NCI-H1092 treated with DMSO at 0.1 percent for 48 hours (cell line): Measurements from ENCODE around the gene AKAP17A.
"Not testable (repeated sequence)": the region's sequence is repeated elsewhere in the genome, so short reads cannot be mapped to it uniquely, and the experiment has no call there.

Source experiments
- DNase-seq: peaks from one replicate; lab custom pipeline; 2025; lab: John Stamatoyannopoulos, UW

AKAP17A gene

GRCh38 chrX:1602299-1602698 lies 10.9 kb downstream of the AKAP17A start:
- DNase-seq = no peak

GRCh38 chrX:1606496-1606895 lies 15.1 kb downstream of the AKAP17A start:
- no peak for DNase-seq

- no peak for DNase-seq
Observed at GRCh38 chrX:1609311-1609710, 17.9 kb downstream of the AKAP17A start.

GRCh38 chrX:1609762-1610161 lies 18.4 kb downstream of the AKAP17A start:
- no peak for DNase-seq

GRCh38 chrX:1610166-1610565 lies 18.8 kb downstream of the AKAP17A start:
- DNase-seq = no peak

GRCh38 chrX:1610736-1611135 lies 19.3 kb downstream of the AKAP17A start:
- DNase-seq = no peak

- no peak for DNase-seq
Observed at GRCh38 chrX:1612641-1613286, 21.4 kb downstream of the AKAP17A start.

- DNase-seq = no peak
Observed at GRCh38 chrX:1614927-1615326, 23.5 kb downstream of the AKAP17A start, which contains the start of gene ASMT. Gene ASMT (plus strand): TSS chrX:1615059. CDS start chrX:1615200, 141 bp downstream.

- no peak for DNase-seq
Observed at GRCh38 chrX:1618689-1619088, 27.3 kb downstream of the AKAP17A start.

- no peak for DNase-seq
Observed at GRCh38 chrX:1623691-1624090, 32.3 kb downstream of the AKAP17A start.

- DNase-seq = not testable (repeated sequence)
Observed at GRCh38 chrX:1624158-1624860, 32.9 kb downstream of the AKAP17A start.

GRCh38 chrX:1624861-1625215 lies 33.4 kb downstream of the AKAP17A start:
- DNase-seq = not testable (repeated sequence)

GRCh38 chrX:1629244-1629643 lies 37.8 kb downstream of the AKAP17A start:
- DNase-seq = no peak

GRCh38 chrX:1646009-1646408 lies 54.6 kb downstream of the AKAP17A start:
- no peak for DNase-seq

- DNase-seq = no peak
Observed at GRCh38 chrX:1649621-1650020, 58.2 kb downstream of the AKAP17A start.
